Esophagus muscularis mucosa (tissue), 4 donors: ENCODE measurements around the gene OTULIN. TPM values are rescaled to one million over a fixed set of nuclear protein-coding genes. Genes with fewer than 3 reads are reported as not detected.

Source experiments
- DNase-seq: peaks from one replicate; pipeline ENCODE4 v3.0.0-alpha.2; 2017; ENCODE audit errors: extremely low spot score
- H3K27ac ChIP-seq, 4 donors: fragments of 200-600 bp; sonication (generic); replicated peaks in 1 of 4; 1 replicate in 3 of 4; 2 replicates in 1 of 4; pipeline ENCODE4 v1.5.1; 2016 to 2019; ENCODE audit warnings: mild to moderate bottlenecking in 1 of 4
- H3K27me3 ChIP-seq, 4 donors: fragments of 200-600 bp; sonication (generic); one replicate each; pipeline versions ENCODE4 v1.5.1 to v1.6.0; 2016 to 2019
- H3K36me3 ChIP-seq, 4 donors: fragments of 200-600 bp; sonication (generic); one replicate each; pipeline ENCODE4 v1.5.1; 2016 to 2019
- H3K4me1 ChIP-seq, 4 donors: fragments of 200-600 bp; sonication (generic); one replicate each; pipeline ENCODE4 v1.5.1; 2016 to 2019
- H3K4me3 ChIP-seq, 4 donors: fragments of 200-600 bp; sonication (generic); 1 replicate in 2 of 4; 2 replicates in 2 of 4; pipeline ENCODE4 v1.5.1; 2016 to 2019; ENCODE audit warnings: mild to moderate bottlenecking in 4 of 4, moderate library complexity in 1 of 4
- H3K9me3 ChIP-seq, 4 donors: fragments of 200-600 bp; sonication (generic); 1 replicate in 3 of 4; 2 replicates in 1 of 4; pipeline ENCODE4 v1.5.1; 2016 to 2019
- EP300 ChIP-seq: sonication (generic); formaldehyde crosslinking; IDR thresholded peaks from one replicate; pipeline ENCODE4 v1.6.1; 2017; ENCODE audit warnings: antibody characterized with exemption
- POLR2A ChIP-seq: fragments of 450-650 bp; IDR thresholded peaks from one replicate; pipeline ENCODE4 v1.6.1; 2017; ENCODE audit warnings: antibody characterized with exemption, moderate library complexity, mild to moderate bottlenecking, low read depth
- POLR2AphosphoS5 ChIP-seq, 2 donors: sonication (generic); formaldehyde crosslinking; IDR thresholded peaks; one replicate each; pipeline ENCODE4 v1.6.1; 2017; ENCODE audit warnings: antibody characterized with exemption in 2 of 2
- WGBS: methylation state at CpG from one replicate; pipeline ENCODE4 v1.1.5; 2018; 5-methylcytosine and 5-hydroxymethylcytosine counted together
- intact Hi-C: fragments of 100-400 bp; cut with DNase I; formaldehyde crosslinking; loops from one replicate; pipeline ENCODE4 v1.15.1; 2023
- total RNA-seq, 4 donors: library from RNA; depleted of rRNA; stranded (reverse); fragments of >200 nt; gene quantifications; one replicate each; pipeline versions ENCODE4 v1.1.0 to v1.2.1, GENCODE V29; 2016
- TF ChIP-seq, protein P1 (sequence below), 3 experiments: fragments of 200-600 bp in 2 of 3; fragments of 450-650 bp in 1 of 3; sonication (generic) in 2 of 3; IDR thresholded peaks; one replicate each; pipeline ENCODE4 v1.5.1; 2017 to 2019; ENCODE audit warnings: antibody characterized with exemption in 3 of 3, mild to moderate bottlenecking in 2 of 3, moderate library complexity in 1 of 3

Gene OTULIN
- total RNA-seq, 4 donors from 2014 or later: 16.9 to 41.1 (median 24.2) TPM

DNA sequence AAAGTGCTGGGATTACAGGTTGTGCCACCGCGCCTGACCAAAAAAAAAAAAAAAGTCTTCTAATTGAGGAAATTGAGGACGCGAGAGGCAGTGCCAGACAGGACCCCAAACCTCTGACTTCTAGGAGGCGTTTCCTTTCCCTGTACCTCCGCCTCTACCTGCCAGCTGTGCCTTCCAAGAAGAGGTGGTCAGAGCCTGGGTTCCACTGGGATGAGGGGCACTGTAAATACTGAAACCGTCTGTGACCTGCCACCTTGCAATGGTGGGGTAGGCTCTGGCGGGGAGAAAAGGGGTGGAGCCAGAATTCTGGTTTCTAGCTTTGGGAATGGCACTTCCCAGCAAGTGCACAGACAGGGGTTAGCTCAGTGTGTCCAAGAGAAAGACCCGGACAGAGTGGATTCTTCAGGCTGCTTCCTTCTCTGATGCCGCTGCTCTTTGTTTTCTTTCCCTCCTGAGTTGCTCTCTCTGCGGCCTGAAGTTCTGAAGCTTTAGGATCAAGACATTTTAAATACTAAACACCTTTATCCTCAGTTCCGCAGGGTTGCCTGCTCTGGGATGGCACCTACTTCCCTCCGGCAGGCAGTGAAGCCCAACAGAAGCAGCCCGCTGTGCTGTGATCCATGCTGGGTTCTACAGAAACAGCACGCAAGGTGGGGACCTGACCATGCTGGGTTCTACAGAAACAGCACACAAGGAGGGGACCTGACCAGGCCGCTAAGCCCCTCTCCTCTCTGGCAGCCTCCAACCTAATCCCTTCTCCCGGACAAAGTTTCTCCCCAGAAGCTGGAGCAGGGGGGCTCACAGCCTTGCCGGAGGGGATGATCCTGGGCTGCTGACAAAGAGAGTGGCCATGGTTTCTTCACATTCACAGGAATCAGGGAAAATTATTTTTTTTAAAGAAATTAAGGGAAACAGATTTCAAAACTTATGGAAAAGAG lies 65.2 kb downstream of the OTULIN start:
- H3K36me3 ChIP-seq: peaks cover 0 to 60% (median 39%) of the 10 kb centered on the region in 4 donors
- TF ChIP-seq POLR2A (no peak), EP300 (no peak), POLR2AphosphoS5 (IDR thresholded peaks at IDR 0.05) (no peak)
- TF ChIP-seq, protein P1, sequence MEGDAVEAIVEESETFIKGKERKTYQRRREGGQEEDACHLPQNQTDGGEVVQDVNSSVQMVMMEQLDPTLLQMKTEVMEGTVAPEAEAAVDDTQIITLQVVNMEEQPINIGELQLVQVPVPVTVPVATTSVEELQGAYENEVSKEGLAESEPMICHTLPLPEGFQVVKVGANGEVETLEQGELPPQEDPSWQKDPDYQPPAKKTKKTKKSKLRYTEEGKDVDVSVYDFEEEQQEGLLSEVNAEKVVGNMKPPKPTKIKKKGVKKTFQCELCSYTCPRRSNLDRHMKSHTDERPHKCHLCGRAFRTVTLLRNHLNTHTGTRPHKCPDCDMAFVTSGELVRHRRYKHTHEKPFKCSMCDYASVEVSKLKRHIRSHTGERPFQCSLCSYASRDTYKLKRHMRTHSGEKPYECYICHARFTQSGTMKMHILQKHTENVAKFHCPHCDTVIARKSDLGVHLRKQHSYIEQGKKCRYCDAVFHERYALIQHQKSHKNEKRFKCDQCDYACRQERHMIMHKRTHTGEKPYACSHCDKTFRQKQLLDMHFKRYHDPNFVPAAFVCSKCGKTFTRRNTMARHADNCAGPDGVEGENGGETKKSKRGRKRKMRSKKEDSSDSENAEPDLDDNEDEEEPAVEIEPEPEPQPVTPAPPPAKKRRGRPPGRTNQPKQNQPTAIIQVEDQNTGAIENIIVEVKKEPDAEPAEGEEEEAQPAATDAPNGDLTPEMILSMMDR (IDR thresholded peaks at IDR 0.05): no peak
- 88% methylated on average over 15 of the region's 18 CpGs for WGBS

DNA sequence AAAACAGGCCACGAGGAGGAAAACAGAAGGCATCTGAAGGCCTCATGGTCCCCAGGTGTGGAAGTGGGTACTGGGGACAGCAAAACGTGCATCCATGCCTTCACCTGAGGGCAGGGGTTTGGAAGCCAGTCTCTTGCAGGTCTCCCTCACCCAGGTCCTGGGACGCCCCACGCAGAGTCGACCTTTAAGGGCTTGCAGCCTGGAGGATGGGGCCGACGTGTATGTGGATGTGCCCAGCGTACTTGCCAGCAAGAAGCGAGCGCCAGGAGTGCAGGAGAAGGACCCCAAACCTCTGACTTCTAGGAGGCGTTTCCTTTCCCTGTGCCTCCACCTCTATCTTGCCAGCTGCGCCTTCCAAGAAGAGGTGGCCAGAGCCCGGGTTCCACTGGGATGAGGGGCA lies 65.9 kb downstream of the OTULIN start:
- Histone ChIP-seq H3K27ac (no peak overlapping the region), H3K36me3 (peaks cover 0 to 53% (median 38%) of the 10 kb centered on the region in 4 donors), H3K27me3 (no peaks in the 10 kb centered on the region), H3K9me3 (no peaks in the 10 kb centered on the region), H3K4me3 (no peak overlapping the region), H3K4me1 (peaks cover 11 to 28% (median 17%) of the 10 kb centered on the region in 4 donors)
- intact Hi-C loops: no loop called here
- TF ChIP-seq POLR2A: no peak
- TF ChIP-seq EP300: no peak
- TF ChIP-seq, protein P1 (IDR thresholded peaks at IDR 0.05): no peak
- no peak for TF ChIP-seq POLR2AphosphoS5 (IDR thresholded peaks at IDR 0.05)
- DNase-seq: no peak
- WGBS: 96% methylated on average over 12 of the region's 13 CpGs

More for the DNA sequence above, 65.2 kb downstream of the OTULIN start:
- no peak for DNase-seq
- Histone ChIP-seq H3K4me3 (no peak overlapping the region), H3K4me1 (peaks cover 10 to 28% (median 17%) of the 10 kb centered on the region in 4 donors), H3K27ac (no peak overlapping the region), H3K9me3 (no peaks in the 10 kb centered on the region), H3K27me3 (no peaks in the 10 kb centered on the region)
- intact Hi-C loops: loop anchor here (5.0 kb wide), 1 partner anchor 143 kb away; the partner anchor contains the start of gene ANKH

- DNase-seq: no peak
- WGBS: 89% methylated on average over 15 of the region's 15 CpGs
- Histone ChIP-seq H3K36me3 (peaks cover 0 to 53% (median 37%) of the 10 kb centered on the region in 4 donors), H3K9me3 (no peaks in the 10 kb centered on the region), H3K4me3 (no peak overlapping the region), H3K27ac (no peak overlapping the region), H3K27me3 (no peaks in the 10 kb centered on the region), H3K4me1 (peaks cover 13 to 28% (median 17%) of the 10 kb centered on the region in 4 donors)
- TF ChIP-seq, protein P1 (IDR thresholded peaks at IDR 0.05): no peak
- no peak for TF ChIP-seq POLR2AphosphoS5 (IDR thresholded peaks at IDR 0.05)
- TF ChIP-seq POLR2A: no peak
- intact Hi-C loops: no loop called here
Measured at GRCh38 chr5:14730881-14731280, 66.4 kb downstream of the OTULIN start.

DNA sequence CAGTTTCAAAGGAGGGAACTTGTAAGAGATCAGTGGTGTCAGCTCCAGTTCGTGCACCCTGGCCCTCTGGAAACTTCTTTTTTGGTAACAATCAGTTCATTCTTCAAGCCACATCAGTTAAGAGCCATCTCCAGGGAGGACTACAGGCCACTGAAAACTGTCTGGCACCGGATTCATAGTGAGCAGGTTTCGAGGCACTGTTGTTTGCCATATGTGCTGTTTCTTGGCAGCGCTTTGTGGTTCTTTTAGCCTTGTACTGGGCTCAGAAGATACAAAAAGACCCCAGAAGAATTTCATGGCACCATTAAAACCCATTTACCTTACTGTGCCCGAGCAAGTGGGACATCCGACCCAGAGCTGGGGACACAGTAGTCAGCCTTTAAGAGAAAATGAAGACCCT lies 68.5 kb downstream of the OTULIN start:
- H3K4me1 ChIP-seq: peaks cover 5 to 13% (median 7%) of the 10 kb centered on the region in 4 donors
- no peak overlapping the region for H3K27ac ChIP-seq
- no peaks in the 10 kb centered on the region for H3K9me3 ChIP-seq
- no peak overlapping the region for H3K4me3 ChIP-seq
- intact Hi-C loops: no loop called here
- no peaks in the 10 kb centered on the region for H3K27me3 ChIP-seq
- WGBS: 95% methylated on average over 6 of the region's 6 CpGs
- no peak for TF ChIP-seq POLR2A
- TF ChIP-seq EP300: no peak
- TF ChIP-seq POLR2AphosphoS5 (IDR thresholded peaks at IDR 0.05): no peak
- TF ChIP-seq, protein P1 (IDR thresholded peaks at IDR 0.05): no peak
- H3K36me3 ChIP-seq: peaks cover 0 to 63% (median 43%) of the 10 kb centered on the region in 4 donors
- no peak for DNase-seq
